ENCODE results near the gene KLHL29. TPM values are rescaled to one million over a fixed set of nuclear protein-coding genes. Genes with fewer than 3 reads are reported as not detected.

KLHL29 gene
- total RNA-seq, 1 donor from 2014 or later, result 3.8 TPM

- no peaks in the 10 kb centered on the region for H3K4me1 Mint-ChIP-seq
- no peak for DNase-seq
- H3K36me3 Mint-ChIP-seq (ENCODE audit: low read depth), result no peaks in the 10 kb centered on the region
- H3K27me3 Mint-ChIP-seq, result peaks cover 1% of the 10 kb centered on the region
- intact Hi-C loops (cut with micrococcal nuclease), result no loop called here
- H3K9me3 Mint-ChIP-seq, result no peaks in the 10 kb centered on the region
- H3K27ac Mint-ChIP-seq, result no peak overlapping the region
- no peak overlapping the region for H3K4me3 Mint-ChIP-seq
These were observed 40.9 kb downstream of the KLHL29 start for GRCh38 chr2:23425885-23426262.

GRCh38 chr2:23426263-23426905 is 41.4 kb downstream of the KLHL29 start:
- Mint-ChIP-seq H3K27me3 (peaks cover 1% of the 10 kb centered on the region), H3K4me3 (no peak overlapping the region), H3K27ac (no peak overlapping the region), H3K36me3 (ENCODE audit: low read depth) (no peaks in the 10 kb centered on the region), H3K4me1 (no peaks in the 10 kb centered on the region), H3K9me3 (no peaks in the 10 kb centered on the region)
- intact Hi-C loops (cut with micrococcal nuclease), result no loop called here
- no peak for DNase-seq

- Mint-ChIP-seq H3K4me3 (no peak overlapping the region), H3K9me3 (no peaks in the 10 kb centered on the region), H3K36me3 (ENCODE audit: low read depth) (no peaks in the 10 kb centered on the region), H3K27me3 (peaks cover 5% of the 10 kb centered on the region), H3K4me1 (no peaks in the 10 kb centered on the region), H3K27ac (no peak overlapping the region)
- intact Hi-C loops (cut with micrococcal nuclease), result no loop called here
- no peak for DNase-seq
These were observed 42.4 kb downstream of the KLHL29 start for GRCh38 chr2:23427350-23427749.

- intact Hi-C loops (cut with micrococcal nuclease), result no loop called here
- DNase-seq, result no peak
- Mint-ChIP-seq H3K4me3 (no peak overlapping the region), H3K36me3 (ENCODE audit: low read depth) (no peaks in the 10 kb centered on the region), H3K9me3 (no peaks in the 10 kb centered on the region), H3K27ac (no peak overlapping the region), H3K4me1 (no peaks in the 10 kb centered on the region), H3K27me3 (peaks cover 9% of the 10 kb centered on the region)
These were observed 43.0 kb downstream of the KLHL29 start for GRCh38 chr2:23427976-23428375.

- Mint-ChIP-seq H3K9me3 (no peaks in the 10 kb centered on the region), H3K4me1 (no peaks in the 10 kb centered on the region), H3K4me3 (no peak overlapping the region), H3K27ac (no peak overlapping the region), H3K27me3 (peaks cover 11% of the 10 kb centered on the region), H3K36me3 (ENCODE audit: low read depth) (no peaks in the 10 kb centered on the region)
- intact Hi-C loops (cut with micrococcal nuclease), result no loop called here
- no peak for DNase-seq
These were observed 44.1 kb downstream of the KLHL29 start for GRCh38 chr2:23429036-23429435.

GRCh38 chr2:23430263-23430662 is 45.3 kb downstream of the KLHL29 start:
- Mint-ChIP-seq H3K27ac (no peak overlapping the region), H3K36me3 (ENCODE audit: low read depth) (no peaks in the 10 kb centered on the region)

GRCh38 chr2:23432531-23432930 is 47.6 kb downstream of the KLHL29 start:
- H3K4me3 Mint-ChIP-seq, result no peak overlapping the region
- DNase-seq, result no peak
- peaks cover 13% of the 10 kb centered on the region for H3K4me1 Mint-ChIP-seq
- no peak overlapping the region for H3K27ac Mint-ChIP-seq
- intact Hi-C loops (cut with micrococcal nuclease), result no loop called here
- no peaks in the 10 kb centered on the region for H3K9me3 Mint-ChIP-seq
- H3K36me3 Mint-ChIP-seq (ENCODE audit: low read depth), result no peaks in the 10 kb centered on the region
- H3K27me3 Mint-ChIP-seq, result peaks cover 29% of the 10 kb centered on the region

More at GRCh38 chr2:23430263-23430662, 45.3 kb downstream of the KLHL29 start:
- intact Hi-C loops (cut with micrococcal nuclease), result no loop called here
- Mint-ChIP-seq H3K4me1 (peaks cover 4% of the 10 kb centered on the region), H3K9me3 (no peaks in the 10 kb centered on the region), H3K4me3 (no peak overlapping the region), H3K27me3 (peaks cover 17% of the 10 kb centered on the region)
- DNase-seq, result no peak

GRCh38 chr2:23433282-23433681 is 48.3 kb downstream of the KLHL29 start:
- H3K4me1 Mint-ChIP-seq, result peaks cover 13% of the 10 kb centered on the region
- H3K36me3 Mint-ChIP-seq (ENCODE audit: low read depth), result no peaks in the 10 kb centered on the region
- H3K4me3 Mint-ChIP-seq, result no peak overlapping the region
- no peak overlapping the region for H3K27ac Mint-ChIP-seq
- peaks cover 29% of the 10 kb centered on the region for H3K27me3 Mint-ChIP-seq
- H3K9me3 Mint-ChIP-seq, result no peaks in the 10 kb centered on the region
- no peak for DNase-seq
- intact Hi-C loops (cut with micrococcal nuclease), result no loop called here

GRCh38 chr2:23434721-23435121 is 49.7 kb downstream of the KLHL29 start:
- H3K36me3 Mint-ChIP-seq (ENCODE audit: low read depth), result no peaks in the 10 kb centered on the region
- H3K9me3 Mint-ChIP-seq, result no peaks in the 10 kb centered on the region
- H3K27me3 Mint-ChIP-seq, result peaks cover 29% of the 10 kb centered on the region
- H3K4me3 Mint-ChIP-seq, result no peak overlapping the region
- no peak overlapping the region for H3K27ac Mint-ChIP-seq
- intact Hi-C loops (cut with micrococcal nuclease), result loop anchor here (5.0 kb wide), 1 partner anchor 52 kb away; no protein-coding TSS in a partner anchor
- peaks cover 13% of the 10 kb centered on the region for H3K4me1 Mint-ChIP-seq
- no peak for DNase-seq

- DNase-seq, result no peak
- Mint-ChIP-seq H3K36me3 (ENCODE audit: low read depth) (no peaks in the 10 kb centered on the region), H3K9me3 (no peaks in the 10 kb centered on the region), H3K4me1 (peaks cover 13% of the 10 kb centered on the region), H3K4me3 (no peak overlapping the region), H3K27me3 (peaks cover 29% of the 10 kb centered on the region), H3K27ac (no peak overlapping the region)
- intact Hi-C loops (cut with micrococcal nuclease), result loop anchor here (1.0 to 5.0 kb wide), 3 partner anchors 17 to 53 kb away; no protein-coding TSS in a partner anchor
These were observed 50.5 kb downstream of the KLHL29 start for GRCh38 chr2:23435250-23436035.

GRCh38 chr2:23436346-23437098 is 51.5 kb downstream of the KLHL29 start:
- intact Hi-C loops (cut with micrococcal nuclease), result loop anchor here (1.0 to 5.0 kb wide), 3 partner anchors 16 to 54 kb away; no protein-coding TSS in a partner anchor
- Mint-ChIP-seq H3K4me1 (peaks cover 13% of the 10 kb centered on the region), H3K9me3 (peaks cover 1% of the 10 kb centered on the region), H3K4me3 (peak overlapping the region; percentile 30), H3K36me3 (ENCODE audit: low read depth) (no peaks in the 10 kb centered on the region), H3K27ac (peak overlapping the region; percentile 12), H3K27me3 (peaks cover 27% of the 10 kb centered on the region)
- peak; percentile 75 for DNase-seq

GRCh38 chr2:23441414-23441813 is 56.4 kb downstream of the KLHL29 start:
- Mint-ChIP-seq H3K4me3 (no peak overlapping the region), H3K9me3 (peaks cover 5% of the 10 kb centered on the region), H3K27me3 (peaks cover 23% of the 10 kb centered on the region), H3K27ac (no peak overlapping the region), H3K36me3 (ENCODE audit: low read depth) (no peaks in the 10 kb centered on the region), H3K4me1 (peaks cover 5% of the 10 kb centered on the region)
- intact Hi-C loops (cut with micrococcal nuclease), result no loop called here
- no peak for DNase-seq

- DNase-seq, result no peak
- H3K36me3 Mint-ChIP-seq (ENCODE audit: low read depth), result peaks cover 2% of the 10 kb centered on the region
- H3K9me3 Mint-ChIP-seq, result peaks cover 5% of the 10 kb centered on the region
- H3K4me1 Mint-ChIP-seq, result peaks cover 10% of the 10 kb centered on the region
- intact Hi-C loops (cut with micrococcal nuclease), result no loop called here
- H3K27me3 Mint-ChIP-seq, result peaks cover 21% of the 10 kb centered on the region
- no peak overlapping the region for H3K27ac Mint-ChIP-seq
- no peak overlapping the region for H3K4me3 Mint-ChIP-seq
These were observed 60.5 kb downstream of the KLHL29 start for GRCh38 chr2:23445450-23445868.

- Mint-ChIP-seq H3K27me3 (peaks cover 21% of the 10 kb centered on the region), H3K27ac (no peak overlapping the region), H3K4me1 (peaks cover 10% of the 10 kb centered on the region), H3K4me3 (no peak overlapping the region), H3K9me3 (no peaks in the 10 kb centered on the region), H3K36me3 (ENCODE audit: low read depth) (peaks cover 2% of the 10 kb centered on the region)
- intact Hi-C loops (cut with micrococcal nuclease), result no loop called here
- no peak for DNase-seq
These were observed 61.9 kb downstream of the KLHL29 start for GRCh38 chr2:23446916-23447315.

All from activated CD4-positive, alpha-beta T cell treated with anti-CD3 and anti-CD28 coated beads, Interleukin-2, amount 10 ng/mL, durations not matched to agents 24 days and 14 days (primary cell).